HS-5 (cell line): ENCODE data around the gene IVNS1ABP.
"Not testable (repeated sequence)": the region's sequence is repeated elsewhere in the genome, so short reads cannot be mapped to it uniquely, and the experiment has no call there.

Source experiments
- DNase-seq: peaks from one replicate; pipeline ENCODE4 v3.0.0-alpha.2; 2012; ENCODE audit warnings: low read depth

IVNS1ABP gene

DNA sequence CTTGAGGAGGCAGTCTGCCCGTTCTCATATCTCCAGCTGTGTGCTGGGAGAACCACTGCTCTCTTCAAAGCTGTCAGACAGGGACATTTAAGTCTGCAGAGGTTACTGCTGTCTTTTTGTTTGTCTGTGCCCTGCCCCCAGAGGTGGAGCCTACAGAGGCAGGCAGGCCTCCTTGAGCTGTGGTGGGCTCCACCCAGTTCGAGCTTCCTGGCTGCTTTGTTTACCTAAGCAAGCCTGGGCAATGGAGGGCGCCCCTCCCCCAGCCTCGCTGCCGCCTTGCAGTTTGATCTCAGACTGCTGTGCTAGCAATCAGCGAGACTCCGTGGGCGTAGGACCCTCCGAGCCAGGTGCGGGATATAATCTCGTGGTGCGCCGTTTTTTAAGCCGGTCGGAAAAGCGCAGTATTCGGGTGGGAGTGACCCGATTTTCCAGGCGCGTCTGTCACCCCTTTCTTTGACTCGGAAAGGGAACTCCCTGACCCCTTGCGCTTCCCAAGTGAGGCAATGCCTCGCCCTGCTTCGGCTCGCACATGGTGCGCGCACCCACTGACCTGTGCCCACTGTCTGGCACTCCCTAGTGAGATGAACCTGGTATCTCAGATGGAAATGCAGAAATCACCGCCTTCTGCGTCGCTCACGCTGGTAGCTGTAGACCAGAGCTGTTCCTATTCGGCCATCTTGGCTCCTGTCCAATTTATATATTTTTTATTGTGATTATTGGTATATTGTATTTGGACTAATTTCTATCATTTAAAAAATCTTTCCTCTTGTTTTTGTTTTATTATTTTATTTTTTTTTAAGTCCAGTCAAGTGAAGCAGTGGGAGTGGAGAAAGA, 59.7 kb downstream of the IVNS1ABP start:
- DNase-seq = not testable (repeated sequence)

DNA sequence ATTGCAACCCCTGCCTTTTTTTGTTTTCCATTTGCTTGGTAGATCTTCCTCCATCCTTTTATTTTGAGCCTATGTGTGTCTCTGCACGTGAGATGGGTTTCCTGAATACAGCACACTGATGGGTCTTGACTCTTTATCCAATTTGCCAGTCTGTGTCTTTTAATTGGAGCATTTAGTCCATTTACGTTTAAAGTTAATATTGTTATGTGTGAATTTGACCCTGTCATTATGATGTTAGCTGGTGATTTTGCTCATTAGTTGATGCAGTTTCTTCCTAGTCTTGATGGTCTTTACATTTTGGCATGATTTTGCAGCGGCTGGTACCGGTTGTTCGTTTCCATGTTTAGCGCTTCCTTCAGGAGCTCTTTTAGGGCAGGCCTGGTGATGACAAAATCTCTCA, 61.4 kb downstream of the IVNS1ABP start:
- not testable (repeated sequence) for DNase-seq

DNA sequence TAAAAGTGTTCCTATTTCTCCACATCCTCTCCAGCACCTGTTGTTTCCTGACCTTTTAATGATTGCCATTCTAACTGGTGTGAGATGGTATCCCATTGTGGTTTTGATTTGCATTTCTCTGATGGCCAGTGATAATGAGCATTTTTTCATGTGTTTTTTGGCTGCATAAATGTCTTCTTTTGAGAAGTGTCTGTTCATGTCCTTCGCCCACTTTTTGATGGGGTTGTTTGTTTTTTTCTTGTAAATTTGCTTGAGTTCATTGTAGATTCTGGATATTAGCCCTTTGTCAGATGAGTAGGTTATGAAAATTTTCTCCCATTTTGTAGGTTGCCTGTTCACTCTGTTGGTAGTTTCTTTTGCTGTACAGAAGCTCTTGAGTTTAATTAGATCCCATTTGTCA, 64.6 kb downstream of the IVNS1ABP start:
- not testable (repeated sequence) for DNase-seq

DNA sequence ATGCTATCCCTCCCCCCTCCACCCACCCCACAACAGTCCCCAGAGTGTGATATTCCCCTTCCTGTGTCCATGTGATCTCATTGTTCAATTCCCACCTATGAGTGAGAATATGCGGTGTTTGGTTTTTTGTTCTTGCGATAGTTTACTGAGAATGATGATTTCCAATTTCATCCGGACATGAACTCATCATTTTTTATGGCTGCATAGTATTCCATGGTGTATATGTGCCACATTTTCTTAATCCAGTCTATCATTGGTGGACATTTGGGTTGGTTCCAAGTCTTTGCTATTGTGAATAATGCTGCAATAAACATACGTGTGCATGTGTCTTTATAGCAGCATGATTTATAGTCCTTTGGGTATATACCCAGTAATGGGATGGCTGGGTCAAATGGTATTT, 65.1 kb downstream of the IVNS1ABP start:
- not testable (repeated sequence) for DNase-seq

- no peak for DNase-seq
These were observed 67.0 kb downstream of the IVNS1ABP start for GRCh38 chr1:185250063-185250462.

DNA sequence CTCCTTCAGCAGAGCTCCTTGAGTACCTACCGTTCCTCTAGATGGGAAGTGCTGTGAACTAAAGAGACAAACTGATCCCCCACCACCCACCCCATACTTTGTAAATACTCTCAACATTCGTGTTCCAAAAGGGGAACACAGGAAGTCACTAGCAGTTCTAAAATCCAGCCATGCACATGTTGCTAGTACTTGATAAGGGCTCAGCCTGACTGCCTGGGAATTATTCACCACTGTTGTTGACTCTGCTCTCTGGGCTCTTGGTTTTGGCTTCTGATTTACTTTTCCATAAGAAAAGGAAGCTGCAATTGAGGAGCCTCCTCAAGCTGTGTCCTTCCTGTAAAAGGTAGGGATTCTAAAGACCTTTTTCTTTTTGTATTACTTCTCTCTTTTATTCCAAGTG, 67.5 kb downstream of the IVNS1ABP start:
- no peak for DNase-seq
